ENCODE data around the gene CRKL.

The CRKL gene

GRCh38 chr22:20881231-20881630 lies 36.0 kb upstream of the CRKL start:
- no peak overlapping the region for H3K27ac ChIP-seq
- no peak for TF ChIP-seq ZFX (IDR thresholded peaks at IDR 0.05)
- no peak for TF ChIP-seq CTCF (conservative IDR thresholded peaks at IDR 0.05)

GRCh38 chr22:20881869-20882815 lies 35.1 kb upstream of the CRKL start:
- no peak overlapping the region for H3K27ac ChIP-seq

GRCh38 chr22:20882855-20883254 lies 34.4 kb upstream of the CRKL start:
- TF ChIP-seq CTCF (conservative IDR thresholded peaks at IDR 0.05): no peak
- TF ChIP-seq ZFX (IDR thresholded peaks at IDR 0.05): no peak
- H3K27ac ChIP-seq: no peak overlapping the region

More at GRCh38 chr22:20881869-20882815, 35.1 kb upstream of the CRKL start:
- TF ChIP-seq ZFX (IDR thresholded peaks at IDR 0.05) (no peak), CTCF (conservative IDR thresholded peaks at IDR 0.05) (no peak)

GRCh38 chr22:20884454-20884853 lies 32.8 kb upstream of the CRKL start:
- peak overlapping the region; percentile 71; the same call in 1 of the 2 replicates for H3K27ac ChIP-seq
- TF ChIP-seq CTCF (conservative IDR thresholded peaks at IDR 0.05) (no peak), ZFX (IDR thresholded peaks at IDR 0.05) (no peak)

GRCh38 chr22:20885017-20885556 lies 32.1 kb upstream of the CRKL start:
- TF ChIP-seq ZFX (IDR thresholded peaks at IDR 0.05) (no peak), CTCF (conservative IDR thresholded peaks at IDR 0.05) (no peak)

GRCh38 chr22:20885557-20886323 lies 31.5 kb upstream of the CRKL start:
- TF ChIP-seq ZFX (IDR thresholded peaks at IDR 0.05) (peak; percentile 52; the same call in 1 of the 2 replicates), CTCF (conservative IDR thresholded peaks at IDR 0.05) (peak; percentile 98)
- H3K27ac ChIP-seq: peak overlapping the region; percentile 71

More at GRCh38 chr22:20885017-20885556, 32.1 kb upstream of the CRKL start:
- peak overlapping the region; percentile 71 for H3K27ac ChIP-seq

Data from C4-2B (cell line).